SK-MEL-5 (cell line): ENCODE results near the gene ZDHHC13. TPM values are rescaled to one million over a fixed set of nuclear protein-coding genes. Genes with fewer than 3 reads are reported as not detected.
A peak's percentile ranks its signal among the peaks of the same experiment; 100 is the strongest.

ENCODE experiments used
- DNase-seq: peaks from one replicate; pipeline ENCODE4 v3.0.0-alpha.2; 2016; ENCODE audit warnings: low read depth, low spot score
- in situ Hi-C: cut with HindIII; loops from 2 replicates; pipeline ENCODE4 v1.10.0; 2016; ENCODE audit warnings: low sequenced_read_pairs, high pct_unique_total_duplicates, low pct_unique_long_range_greater_than_20kb
- total RNA-seq: library from RNA; depleted of rRNA; stranded (reverse); fragments of >200 nt; shearing (Covaris generic); gene quantifications from 2 replicates; pipeline ENCODE4 v1.2.3, GENCODE V29; 2014

Gene ZDHHC13
- total RNA-seq, 1 experiment from 2014 or later: 18.0 TPM

- in situ Hi-C loops: no loop called here
- DNase-seq: no peak
Observed at GRCh38 chr11:19145319-19145718, 28.4 kb downstream of the ZDHHC13 start.

- no peak for DNase-seq
- in situ Hi-C loops: no loop called here
Observed at GRCh38 chr11:19156892-19157291, 39.9 kb downstream of the ZDHHC13 start.

DNA sequence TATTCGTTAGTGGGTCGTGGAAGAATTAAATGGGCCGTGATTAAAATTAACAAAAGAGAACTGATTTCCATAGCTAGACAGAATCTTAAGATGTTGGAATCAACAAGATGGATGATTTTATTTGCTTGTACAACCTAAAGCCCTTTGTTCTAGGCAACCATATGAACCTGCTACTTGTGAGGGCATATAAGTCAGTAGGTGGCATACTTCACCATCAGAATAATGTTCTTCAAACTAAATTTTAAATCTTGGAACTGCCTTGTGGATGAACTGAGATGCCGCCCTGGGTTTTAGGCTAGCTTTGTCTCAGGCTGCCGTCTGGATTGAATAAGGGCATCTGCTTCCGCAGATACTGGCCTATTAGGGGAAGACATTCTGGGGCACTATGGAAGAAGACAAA lies 43.9 kb downstream of the ZDHHC13 start:
- DNase-seq: peak; percentile 28
- in situ Hi-C loops: no loop called here

DNA sequence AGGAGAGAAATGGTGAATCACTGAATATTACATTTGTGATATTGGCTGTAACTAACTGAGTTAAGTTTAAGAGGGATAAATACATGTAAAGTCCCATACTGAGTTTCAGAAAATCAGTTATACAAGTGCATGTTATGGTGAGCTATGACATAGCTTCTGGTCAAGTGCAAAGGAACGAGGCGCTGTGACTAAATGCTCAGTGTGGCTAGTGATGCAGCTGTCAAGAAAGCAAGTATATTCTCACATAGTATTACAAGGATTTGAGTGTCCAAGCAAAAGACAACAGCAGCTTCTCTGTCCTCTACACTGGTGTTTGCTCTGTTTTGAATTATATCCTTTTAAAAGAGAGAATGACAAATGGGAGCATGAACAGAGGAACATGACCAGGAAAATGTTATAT lies 44.7 kb downstream of the ZDHHC13 start:
- DNase-seq: no peak
- in situ Hi-C loops: no loop called here

- in situ Hi-C loops: no loop called here
- DNase-seq: no peak
Observed at GRCh38 chr11:19162951-19163505, 46.1 kb downstream of the ZDHHC13 start.

DNA sequence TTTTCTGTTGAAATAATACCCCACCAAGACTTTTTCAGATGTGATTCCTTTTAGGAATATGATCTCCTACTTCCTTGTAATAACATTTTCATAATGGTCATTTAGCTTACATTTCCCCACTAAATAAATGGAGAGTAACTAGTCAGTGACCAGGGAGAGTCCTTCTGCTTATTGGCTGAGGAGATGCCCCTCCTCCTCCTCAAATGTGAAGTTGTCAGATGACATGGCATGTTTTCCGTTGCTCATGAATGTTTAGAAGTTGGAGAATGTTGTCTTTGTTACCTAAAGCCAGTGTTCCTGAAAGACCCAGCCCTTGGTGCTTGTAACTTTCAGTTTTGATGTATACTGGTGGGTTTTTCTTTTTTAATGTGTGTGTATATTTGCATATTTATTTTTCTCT lies 46.6 kb downstream of the ZDHHC13 start:
- in situ Hi-C loops: no loop called here

DNA sequence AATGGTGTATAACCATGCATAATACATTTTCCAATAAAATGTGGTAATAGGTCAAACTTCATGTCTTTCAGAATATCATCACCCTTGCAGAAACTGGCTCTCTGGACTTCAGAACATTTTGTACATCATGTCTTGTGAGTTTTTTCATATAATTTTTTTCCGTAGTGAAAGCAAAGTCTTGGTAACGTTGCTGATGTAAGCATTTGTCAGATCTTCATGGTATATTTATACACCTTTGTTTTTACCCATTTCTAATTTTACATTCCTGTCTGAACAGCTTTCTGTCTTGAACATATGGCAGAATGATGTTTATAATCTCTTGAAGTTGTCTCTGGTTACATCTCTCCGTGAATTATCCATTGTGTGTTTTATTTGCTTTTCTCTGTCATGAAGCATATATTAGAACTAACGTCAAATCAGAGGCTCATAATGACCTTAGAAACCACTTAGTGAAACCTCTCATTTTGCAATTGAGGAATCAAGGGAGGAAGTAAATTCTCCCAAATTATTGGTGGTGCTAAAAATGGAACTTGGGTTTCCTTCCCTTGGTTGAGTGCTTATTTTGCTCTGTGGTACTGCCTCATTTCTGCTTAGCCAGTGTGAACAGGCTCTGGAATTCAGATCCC lies 47.4 kb downstream of the ZDHHC13 start:
- DNase-seq: no peak
- in situ Hi-C loops: no loop called here

More for the DNA sequence above, 46.6 kb downstream of the ZDHHC13 start:
- peak; percentile 49 for DNase-seq

DNA sequence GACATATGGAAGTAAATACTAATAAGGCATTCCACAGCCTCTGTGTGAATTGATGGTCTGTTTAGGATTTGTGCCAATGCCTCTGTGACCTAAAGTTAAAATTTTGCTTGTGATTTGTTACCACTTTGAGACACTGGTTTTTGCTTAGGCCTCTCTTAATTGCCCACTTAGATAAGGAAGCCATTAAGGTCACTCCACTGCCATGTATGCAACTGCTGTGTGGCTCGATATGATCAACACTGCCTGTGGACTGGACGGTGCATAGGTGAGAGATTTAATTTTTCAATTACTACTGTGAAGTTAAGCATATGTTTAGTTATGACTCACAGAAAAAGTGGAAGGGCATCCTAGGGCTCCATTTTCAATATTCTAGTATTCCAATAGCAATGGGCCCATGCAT lies 47.9 kb downstream of the ZDHHC13 start:
- DNase-seq: no peak
- in situ Hi-C loops: no loop called here

DNA sequence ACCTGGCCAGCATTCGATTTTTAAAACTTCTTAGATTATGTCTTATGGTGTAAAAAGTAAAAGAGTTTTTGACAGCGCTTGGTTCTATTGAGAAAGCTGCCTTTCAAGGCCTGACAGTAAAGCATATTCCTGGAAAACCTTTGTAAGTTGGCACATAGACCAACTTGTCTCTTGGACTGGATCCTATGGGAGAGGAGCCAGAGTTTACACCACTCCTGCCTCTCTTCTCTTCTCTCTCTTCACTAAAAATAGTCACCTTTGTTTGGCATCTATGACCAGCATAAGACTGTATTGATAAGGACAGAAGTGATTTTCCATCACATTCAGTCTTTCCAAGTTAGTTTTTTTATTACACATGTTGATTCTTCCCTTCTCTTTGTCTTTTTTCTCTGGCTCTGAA lies 51.1 kb downstream of the ZDHHC13 start:
- in situ Hi-C loops: no loop called here
- DNase-seq: no peak

DNA sequence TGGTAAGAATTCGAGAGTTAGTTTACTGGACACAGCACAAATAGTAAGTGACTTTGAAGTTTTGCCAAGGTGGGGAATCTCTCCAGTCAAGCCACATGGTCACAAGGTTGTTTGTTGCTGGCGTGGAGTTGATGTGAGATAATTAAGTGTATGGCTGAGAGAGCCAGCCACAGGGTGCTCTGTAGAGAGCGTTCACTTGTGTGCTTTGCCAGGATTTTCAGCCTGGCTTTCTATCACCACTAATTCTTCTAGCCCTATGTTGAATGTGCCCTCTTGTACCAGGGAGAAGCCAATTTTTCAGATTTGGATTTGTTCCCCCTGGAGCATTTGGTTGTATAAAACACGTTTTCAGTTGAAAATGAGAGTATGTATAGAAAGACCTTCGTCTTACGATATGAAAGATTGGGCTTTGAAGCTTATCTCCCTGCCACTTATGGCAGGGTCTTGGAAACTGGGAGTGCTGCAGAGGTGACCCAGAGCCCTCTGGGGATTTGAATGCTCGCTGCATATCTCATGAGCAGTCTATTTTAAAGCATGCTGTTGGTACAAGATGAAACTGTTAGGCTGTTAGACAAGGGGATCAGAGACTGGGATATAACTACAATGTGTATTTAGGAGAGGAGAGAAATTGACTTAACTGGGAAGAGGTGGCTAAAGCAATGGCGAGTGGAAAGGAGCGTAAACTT lies 56.2 kb downstream of the ZDHHC13 start:
- DNase-seq: no peak
- in situ Hi-C loops: no loop called here

DNA sequence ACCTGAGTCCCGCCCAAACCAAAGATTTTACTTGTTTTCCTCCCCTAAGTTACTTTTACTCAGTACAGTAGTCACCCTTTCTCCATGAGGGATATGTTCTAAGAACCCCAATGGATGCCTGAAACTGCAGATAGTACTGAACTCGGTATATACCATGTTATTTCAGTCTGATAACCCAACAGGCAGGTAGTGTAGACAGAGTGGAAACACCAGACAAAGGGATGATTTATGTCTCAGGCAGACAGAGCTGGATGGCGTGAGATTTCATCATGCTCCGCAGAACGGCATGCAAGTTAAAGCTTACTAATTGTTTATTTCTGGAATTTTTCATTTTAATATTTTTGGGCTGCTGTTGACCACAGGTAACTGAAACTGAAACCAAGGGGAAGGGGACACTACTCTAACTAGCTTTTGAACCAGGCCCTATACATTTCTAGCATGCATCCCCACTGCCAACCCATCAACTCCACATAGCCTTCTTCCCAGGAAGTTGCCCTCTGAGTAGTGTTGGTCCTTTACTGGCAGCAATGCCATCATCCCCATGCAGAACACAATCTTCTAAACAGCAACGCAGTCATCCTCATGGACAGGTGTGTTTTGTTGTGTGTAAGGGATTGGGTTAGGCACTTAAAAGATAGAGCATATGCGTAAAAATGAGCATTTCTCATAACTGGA lies 57.1 kb downstream of the ZDHHC13 start:
- in situ Hi-C loops: no loop called here
- no peak for DNase-seq

DNA sequence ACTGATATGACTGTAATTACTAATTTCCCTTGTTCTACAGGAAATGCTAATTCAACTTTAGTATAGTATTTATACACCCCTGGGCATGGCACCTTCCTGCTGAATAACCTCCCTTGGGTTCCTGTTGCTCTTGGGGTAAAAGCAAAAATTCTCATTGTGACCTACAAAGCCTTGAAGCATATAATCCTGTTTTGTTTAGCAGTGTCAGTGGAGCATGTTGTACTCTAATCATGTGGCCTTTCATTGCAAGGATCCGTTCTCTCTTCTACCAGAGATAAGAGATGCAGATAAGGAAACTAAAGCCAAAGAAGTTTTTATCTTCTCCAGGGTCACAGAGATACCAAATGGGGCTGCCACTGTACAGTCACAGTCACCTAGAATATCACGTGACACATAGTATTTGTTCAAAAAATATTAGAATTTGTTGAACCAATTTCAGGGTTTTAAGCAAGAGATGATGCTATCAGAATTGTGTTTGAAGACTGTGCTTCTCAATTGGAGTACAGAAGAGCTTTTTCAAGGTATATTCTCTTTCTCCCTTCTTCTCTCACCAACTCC lies 59.7 kb downstream of the ZDHHC13 start:
- peak; percentile 6 for DNase-seq
- in situ Hi-C loops: no loop called here

DNA sequence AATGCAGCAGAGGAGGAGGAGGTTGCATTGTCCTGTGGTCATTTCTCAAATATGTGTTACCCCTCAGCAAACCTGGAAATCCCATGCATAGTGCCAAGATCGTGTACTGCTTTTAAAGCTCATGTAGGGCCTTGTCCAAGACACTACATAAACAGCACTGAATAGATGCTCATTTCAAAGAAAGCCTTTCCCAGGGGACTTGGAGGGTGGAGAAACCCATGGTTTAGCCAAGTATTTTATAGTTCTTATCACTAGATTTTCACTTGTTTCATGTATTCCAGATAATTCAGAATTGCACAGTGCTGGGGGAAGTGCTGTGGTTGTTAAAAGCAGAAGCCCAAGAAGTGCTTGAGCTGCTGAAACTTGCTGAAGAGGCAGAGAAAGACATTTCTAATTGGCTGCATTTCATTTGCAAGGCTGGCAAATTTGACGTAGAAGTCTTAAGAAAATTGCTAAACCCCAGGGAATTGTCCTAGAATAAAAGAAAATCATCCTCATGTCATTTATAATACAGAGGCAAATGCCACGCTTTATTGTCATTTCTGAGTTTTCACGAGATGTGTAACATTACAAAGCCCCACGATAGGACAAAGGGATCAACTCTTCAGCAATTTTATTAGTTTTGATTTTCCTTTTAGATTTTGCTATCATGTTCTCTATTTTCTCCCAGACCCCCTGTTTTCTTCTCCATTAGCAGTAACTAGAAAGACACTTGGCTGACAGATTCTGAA lies 64.7 kb downstream of the ZDHHC13 start:
- no peak for DNase-seq
- in situ Hi-C loops: no loop called here

GRCh38 chr11:19183646-19184045 lies 66.7 kb downstream of the ZDHHC13 start:
- no peak for DNase-seq

GRCh38 chr11:19185036-19185435 lies 68.1 kb downstream of the ZDHHC13 start:
- no peak for DNase-seq
- in situ Hi-C loops: no loop called here

More at GRCh38 chr11:19183646-19184045, 66.7 kb downstream of the ZDHHC13 start:
- in situ Hi-C loops: no loop called here

DNA sequence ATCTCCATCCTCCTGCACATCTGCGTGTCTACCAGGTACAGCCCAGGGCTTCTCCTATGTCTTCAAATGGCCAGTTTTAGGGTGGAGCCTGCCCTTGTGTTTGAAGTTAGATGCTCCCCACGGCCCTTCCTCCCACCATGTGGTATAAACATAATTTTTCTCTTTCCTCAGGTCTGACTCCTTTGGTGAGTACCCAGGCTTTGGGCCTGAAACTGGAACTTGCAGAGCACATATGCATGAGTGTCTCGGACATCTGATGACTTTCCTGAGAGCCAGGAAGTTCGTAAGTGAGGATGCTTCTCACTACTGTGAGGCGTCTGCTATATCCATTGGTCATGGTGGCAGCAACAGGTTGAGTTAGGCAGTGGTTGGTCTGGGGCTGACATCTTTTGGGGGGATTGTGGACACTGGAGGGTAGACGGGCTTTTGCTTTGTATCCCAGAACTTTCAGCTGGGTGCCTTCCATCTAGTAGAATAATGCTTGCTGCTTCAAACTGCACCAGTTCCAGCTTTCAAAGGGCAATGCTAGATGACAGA lies 68.6 kb downstream of the ZDHHC13 start:
- in situ Hi-C loops: no loop called here
- DNase-seq: no peak

GRCh38 chr11:19187114-19187832 lies 70.3 kb downstream of the ZDHHC13 start:
- no peak for DNase-seq

More at GRCh38 chr11:19187114-19187832, 70.3 kb downstream of the ZDHHC13 start:
- in situ Hi-C loops: no loop called here
